H1 (cell line): ENCODE measurements around the gene U2SURP. TPM values are rescaled to one million over a fixed set of nuclear protein-coding genes. Genes with fewer than 3 reads are reported as not detected.

Source experiments
- ATF2 ChIP-seq: IDR thresholded peaks from 2 replicates; pipeline ENCODE4 v1.6.1; 2012; ENCODE audit warnings: low read length, inconsistent platforms
- CEBPB ChIP-seq: IDR thresholded peaks from 2 replicates; pipeline ENCODE4 v1.6.1; 2012; ENCODE audit warnings: low read depth, low read length
- EGR1 ChIP-seq: IDR thresholded peaks from 2 replicates; pipeline ENCODE4 v1.6.1; 2011; ENCODE audit warnings: low read depth, low read length, borderline replicate concordance
- HDAC6 ChIP-seq: IDR thresholded peaks from one replicate; pipeline ENCODE4 v1.7.1; 2012; ENCODE audit warnings: low read depth, mild to moderate bottlenecking, inconsistent platforms, low read length, moderate library complexity
- KDM1A ChIP-seq: fragments of 200-600, 300-600 bp; sonication (generic); IDR thresholded peaks from 2 replicates; pipeline ENCODE4 v1.7.1; 2016; ENCODE audit warnings: mild to moderate bottlenecking, low read length, borderline replicate concordance
- POLR2AphosphoS5 ChIP-seq: IDR thresholded peaks from 2 replicates; pipeline ENCODE4 v1.6.1; 2011; ENCODE audit warnings: low read depth, low read length
- RAD21 ChIP-seq, 2 experiments: IDR thresholded peaks in 1 of 2; conservative IDR thresholded peaks in 1 of 2; 2 replicates each; pipeline ENCODE4 v1.6.1; 2011; ENCODE audit warnings: low read depth in 2 of 2, low read length in 2 of 2, improper control_type of control experiment in 1 of 2, inconsistent platforms in 1 of 2, mild to moderate bottlenecking in 1 of 2, moderate library complexity in 1 of 2
- YY1 ChIP-seq: IDR thresholded peaks from 2 replicates; pipeline ENCODE4 v1.6.1; 2011; ENCODE audit warnings: low read depth, mild to moderate bottlenecking, low read length
- polyA plus RNA-seq, 7 experiments: library from polyadenylated mRNA; depleted of rRNA in 3 of 7; stranded (reverse) in 5 of 7; unstranded in 2 of 7; fragments of >200 nt in 5 of 7; fragments of 200-250 nt in 2 of 7; gene quantifications; 1 replicate in 5 of 7; 2 replicates in 1 of 7; 4 replicates in 1 of 7; pipeline versions ENCODE4 v1.2.1 to v1.2.3, GENCODE V29; 2011 to 2013; ENCODE audit warnings: missing spikeins in 2 of 7, mixed read lengths in 2 of 7
- total RNA-seq: library from RNA; stranded (reverse); fragmentation: NEBNext Ultra II Directional; extraction: Animal tissue kit (Norgen Biotek cat#: 25700); gene quantifications from 2 replicates; pipeline ENCODE4 v1.2.1, GENCODE V29; 2021

The U2SURP gene
- total and polyA plus RNA-seq, 2 of the 8 experiments (the other 6 are each of a cell fraction or from before 2014, with no cell fraction given), result 22.2 to 167 TPM

DNA sequence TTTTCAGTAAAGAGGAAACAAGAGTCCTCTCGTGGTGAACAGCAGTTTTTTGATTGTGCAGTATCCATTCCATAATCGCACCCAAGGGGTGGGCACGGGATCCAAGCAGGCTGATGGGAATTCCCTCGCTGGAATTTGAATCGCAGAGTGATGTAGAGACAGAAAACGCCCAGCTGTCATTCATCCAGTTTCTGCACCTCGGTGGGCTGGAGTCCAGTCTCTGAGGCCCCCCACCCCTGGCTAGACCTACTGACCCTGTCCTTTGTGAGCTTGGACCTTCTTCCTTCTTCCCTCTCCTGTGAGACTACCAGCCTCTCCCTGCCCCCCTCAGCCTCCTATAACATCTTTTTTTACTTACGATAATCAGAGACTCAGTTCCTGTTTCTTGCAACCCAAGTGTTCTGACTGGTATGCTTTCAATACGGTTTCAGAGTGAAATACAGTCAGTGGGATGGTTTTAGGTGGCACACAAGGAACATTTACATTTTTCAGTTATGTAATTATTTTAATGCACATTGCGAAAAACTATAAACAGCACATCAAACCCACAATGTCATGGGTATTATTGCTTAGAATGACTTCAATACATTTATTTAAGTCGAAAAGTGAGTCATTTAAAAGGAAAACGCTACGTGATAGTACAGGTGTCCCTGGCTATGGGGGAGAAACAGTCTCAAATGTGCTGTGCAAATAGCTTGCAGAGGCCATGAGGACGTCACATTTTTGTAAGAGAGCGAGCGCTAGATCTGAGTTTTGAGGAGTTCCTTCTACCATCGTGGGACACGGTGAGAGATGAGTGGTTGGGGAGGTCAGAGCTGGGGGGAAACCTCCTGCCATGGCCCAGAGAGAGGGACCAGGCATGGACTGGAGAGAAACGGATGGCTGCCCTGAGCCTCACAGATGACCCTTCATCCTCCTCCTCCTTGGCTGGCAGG lies 80.7 kb downstream of the U2SURP start (continued):
- TF ChIP-seq ATF2 (no peak), CEBPB (no peak), POLR2AphosphoS5 (no peak), RAD21 (IDR thresholded peaks at IDR 0.05 in 1 of 2, conservative IDR thresholded peaks at IDR 0.05 in 1 of 2; ENCODE audit: low read depth in 2 of 2, low read length in 2 of 2) (no peak), YY1 (no peak), EGR1 (no peak), HDAC6 (no peak), KDM1A (no peak)
